Ascending aorta (tissue), 2 donors: Measurements from ENCODE around the gene SMURF2. TPM values are rescaled to one million over a fixed set of nuclear protein-coding genes. Genes with fewer than 3 reads are reported as not detected.

ENCODE experiments used
- DNase-seq, 2 donors: peaks; one replicate each; pipeline ENCODE4 v3.0.0-alpha.2; 2019; ENCODE audit warnings: low spot score in 2 of 2
- H3K27ac ChIP-seq, 2 donors: fragments of 200-600 bp; sonication (generic); one replicate each; pipeline ENCODE4 v1.5.1; 2016 to 2017; ENCODE audit warnings: mild to moderate bottlenecking in 1 of 2
- H3K27me3 ChIP-seq: fragments of 200-600 bp; sonication (generic); one replicate; pipeline ENCODE4 v1.5.1; 2017
- H3K36me3 ChIP-seq, 2 donors: fragments of 200-600 bp; sonication (generic); one replicate each; pipeline ENCODE4 v1.5.1; 2016
- H3K4me1 ChIP-seq, 2 donors: fragments of 200-600 bp; sonication (generic); one replicate each; pipeline ENCODE4 v1.5.1; 2016 to 2017; ENCODE audit warnings: mild to moderate bottlenecking in 1 of 2
- H3K4me3 ChIP-seq, 2 donors: fragments of 200-600 bp; sonication (generic); one replicate each; pipeline ENCODE4 v1.5.1; 2016 to 2017; ENCODE audit warnings: mild to moderate bottlenecking in 1 of 2
- H3K9me3 ChIP-seq, 2 donors: fragments of 200-600 bp; sonication (generic); one replicate each; pipeline ENCODE4 v1.5.1; 2016
- intact Hi-C: fragments of 100-400 bp; cut with DNase I; formaldehyde crosslinking; loops from one replicate; pipeline ENCODE4 v1.15.1; 2023
- total RNA-seq: library from RNA; depleted of rRNA; stranded (reverse); fragments of >200 nt; gene quantifications from one replicate; pipeline ENCODE4 v1.1.0, GENCODE V29; 2016
- TF ChIP-seq, protein P1 (sequence below), 3 experiments: fragments of 200-600 bp in 2 of 3; fragments of 450-650 bp in 1 of 3; sonication (generic) in 2 of 3; IDR thresholded peaks; one replicate each; pipeline ENCODE4 v1.5.1; 2016 to 2019; ENCODE audit warnings: antibody characterized with exemption in 3 of 3, mild to moderate bottlenecking in 1 of 3, moderate library complexity in 1 of 3

Gene SMURF2
- total RNA-seq, 1 donor from 2014 or later, result 17.6 TPM

DNA sequence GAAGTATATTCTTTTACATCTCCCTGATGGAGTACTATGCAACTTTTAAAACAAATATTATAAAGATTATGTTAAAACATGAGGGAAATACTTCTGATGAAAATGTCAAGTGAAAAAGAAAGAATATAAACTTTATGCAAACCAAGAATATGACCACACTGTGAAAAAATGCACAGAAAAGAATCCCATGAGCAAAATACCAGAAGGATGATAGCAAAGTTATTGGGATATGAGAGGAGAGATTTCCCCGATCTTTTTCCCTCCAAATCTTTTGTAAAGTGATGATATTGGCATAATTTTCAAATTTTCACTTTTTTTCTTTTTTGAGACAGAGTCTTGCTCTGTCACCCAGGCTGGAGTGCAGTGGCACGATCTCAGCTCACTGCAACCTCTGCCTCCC lies 36.6 kb upstream of the SMURF2 start:
- intact Hi-C loops, result no loop called here
- H3K4me1 ChIP-seq, result peaks cover 0 to 4% of the 10 kb centered on the region in 2 donors
- TF ChIP-seq, protein P1, sequence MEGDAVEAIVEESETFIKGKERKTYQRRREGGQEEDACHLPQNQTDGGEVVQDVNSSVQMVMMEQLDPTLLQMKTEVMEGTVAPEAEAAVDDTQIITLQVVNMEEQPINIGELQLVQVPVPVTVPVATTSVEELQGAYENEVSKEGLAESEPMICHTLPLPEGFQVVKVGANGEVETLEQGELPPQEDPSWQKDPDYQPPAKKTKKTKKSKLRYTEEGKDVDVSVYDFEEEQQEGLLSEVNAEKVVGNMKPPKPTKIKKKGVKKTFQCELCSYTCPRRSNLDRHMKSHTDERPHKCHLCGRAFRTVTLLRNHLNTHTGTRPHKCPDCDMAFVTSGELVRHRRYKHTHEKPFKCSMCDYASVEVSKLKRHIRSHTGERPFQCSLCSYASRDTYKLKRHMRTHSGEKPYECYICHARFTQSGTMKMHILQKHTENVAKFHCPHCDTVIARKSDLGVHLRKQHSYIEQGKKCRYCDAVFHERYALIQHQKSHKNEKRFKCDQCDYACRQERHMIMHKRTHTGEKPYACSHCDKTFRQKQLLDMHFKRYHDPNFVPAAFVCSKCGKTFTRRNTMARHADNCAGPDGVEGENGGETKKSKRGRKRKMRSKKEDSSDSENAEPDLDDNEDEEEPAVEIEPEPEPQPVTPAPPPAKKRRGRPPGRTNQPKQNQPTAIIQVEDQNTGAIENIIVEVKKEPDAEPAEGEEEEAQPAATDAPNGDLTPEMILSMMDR (IDR thresholded peaks at IDR 0.05), result no peak
- DNase-seq, result no peak
- no peaks in the 10 kb centered on the region for H3K9me3 ChIP-seq
- no peak overlapping the region for H3K27ac ChIP-seq
- H3K36me3 ChIP-seq, result no peaks in the 10 kb centered on the region
- no peaks in the 10 kb centered on the region for H3K27me3 ChIP-seq
- no peak overlapping the region for H3K4me3 ChIP-seq

DNA sequence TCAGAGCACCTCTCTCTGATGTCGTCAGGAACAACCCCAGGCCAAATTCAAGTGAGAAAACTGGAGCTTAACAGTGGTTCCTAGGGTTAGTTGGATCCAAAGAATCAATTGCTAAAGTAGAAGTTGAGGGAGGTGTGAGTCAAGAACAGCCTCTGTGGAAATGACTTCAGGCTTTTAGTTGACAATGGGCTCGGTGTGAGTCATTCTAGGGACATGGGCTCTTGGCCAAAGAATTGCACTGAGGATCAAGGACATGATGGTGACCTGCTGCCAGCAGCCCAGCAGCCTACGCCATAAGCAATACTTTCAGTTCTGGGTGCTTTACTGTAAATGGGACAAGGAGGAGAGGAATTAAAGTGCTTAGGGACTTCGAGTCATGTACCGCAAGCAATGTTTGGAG lies 32.1 kb upstream of the SMURF2 start:
- Histone ChIP-seq H3K4me3 (no peak overlapping the region), H3K9me3 (no peaks in the 10 kb centered on the region), H3K27me3 (no peaks in the 10 kb centered on the region), H3K36me3 (no peaks in the 10 kb centered on the region), H3K4me1 (peaks cover 0 to 7% of the 10 kb centered on the region in 2 donors), H3K27ac (peak overlapping the region in 1 of 2 donors; percentile 55)
- peak; percentile 50 to 89 for DNase-seq
- TF ChIP-seq, protein P1 (IDR thresholded peaks at IDR 0.05), result no peak
- intact Hi-C loops, result no loop called here

DNA sequence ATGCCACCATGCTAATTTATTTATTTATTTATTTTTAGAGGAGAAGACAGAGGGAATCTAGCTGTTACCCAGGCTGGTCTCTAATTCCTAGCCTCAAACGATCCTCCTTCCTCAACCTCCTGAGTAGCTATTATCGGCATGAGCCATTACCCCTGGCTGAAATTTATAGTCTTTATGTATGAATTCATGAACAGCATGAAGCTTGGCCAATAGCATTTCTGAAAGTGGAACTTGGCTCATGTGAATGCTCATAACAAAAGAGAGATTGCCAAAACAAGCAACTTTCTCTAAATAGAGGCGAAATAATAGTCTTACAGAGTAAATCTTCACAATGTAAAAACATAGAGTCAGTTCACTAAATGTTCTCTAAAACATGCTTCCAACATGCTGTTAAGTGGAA lies 30.1 kb upstream of the SMURF2 start:
- DNase-seq, result no peak
- H3K4me1 ChIP-seq, result peaks cover 0 to 7% of the 10 kb centered on the region in 2 donors
- no peaks in the 10 kb centered on the region for H3K9me3 ChIP-seq
- no peak overlapping the region for H3K27ac ChIP-seq
- TF ChIP-seq, protein P1 (IDR thresholded peaks at IDR 0.05), result no peak
- H3K27me3 ChIP-seq, result no peaks in the 10 kb centered on the region
- no peaks in the 10 kb centered on the region for H3K36me3 ChIP-seq
- intact Hi-C loops, result no loop called here
- no peak overlapping the region for H3K4me3 ChIP-seq

DNA sequence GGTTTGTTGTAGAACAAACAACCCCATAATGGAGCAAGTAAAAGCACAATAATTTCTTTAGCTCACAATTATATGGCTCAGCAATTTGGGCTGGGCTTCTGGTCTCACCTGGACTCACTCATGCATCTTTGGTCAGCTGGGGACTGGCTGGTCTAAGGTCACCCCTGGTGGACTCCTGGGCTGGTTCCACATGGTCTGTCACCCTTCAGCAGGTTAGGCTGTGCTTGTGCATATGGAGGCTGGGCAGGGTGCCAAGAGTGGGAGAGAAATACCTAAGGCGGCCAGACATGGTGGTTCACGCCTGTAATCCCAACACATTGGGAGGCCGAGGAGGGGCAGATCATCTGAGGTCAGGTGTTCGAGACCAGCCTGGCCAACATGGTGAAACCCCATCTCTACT lies 27.0 kb upstream of the SMURF2 start:
- H3K36me3 ChIP-seq, result no peaks in the 10 kb centered on the region
- TF ChIP-seq, protein P1 (IDR thresholded peaks at IDR 0.05), result no peak
- no peaks in the 10 kb centered on the region for H3K27me3 ChIP-seq
- intact Hi-C loops, result no loop called here
- H3K4me3 ChIP-seq, result no peak overlapping the region
- H3K9me3 ChIP-seq, result no peaks in the 10 kb centered on the region
- H3K4me1 ChIP-seq, result peaks cover 0 to 7% of the 10 kb centered on the region in 2 donors
- no peak overlapping the region for H3K27ac ChIP-seq
- no peak for DNase-seq

DNA sequence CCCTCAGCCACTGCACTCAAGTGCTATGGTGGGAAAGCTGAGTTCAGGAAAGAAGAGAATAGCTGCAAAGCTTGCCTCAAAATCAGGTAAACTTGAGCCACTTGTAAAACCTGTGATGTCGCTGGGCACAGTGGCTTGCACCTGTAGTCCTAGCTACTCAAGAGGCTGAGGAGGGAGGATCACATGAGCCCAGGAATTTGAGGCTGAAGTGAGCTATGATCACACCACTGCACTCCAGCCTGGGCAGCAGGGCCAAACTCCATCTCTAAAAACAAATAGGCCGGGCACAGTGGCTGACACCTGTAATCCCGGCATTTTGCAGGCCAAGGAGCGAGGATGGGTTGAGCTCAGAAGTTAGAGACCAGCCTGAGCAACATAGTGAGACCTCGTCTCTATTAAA lies 26.4 kb upstream of the SMURF2 start:
- Histone ChIP-seq H3K4me3 (no peak overlapping the region), H3K27ac (no peak overlapping the region), H3K27me3 (no peaks in the 10 kb centered on the region), H3K9me3 (no peaks in the 10 kb centered on the region), H3K4me1 (peaks cover 0 to 2% of the 10 kb centered on the region in 2 donors), H3K36me3 (no peaks in the 10 kb centered on the region)
- no peak for DNase-seq
- TF ChIP-seq, protein P1 (IDR thresholded peaks at IDR 0.05), result no peak
- intact Hi-C loops, result no loop called here

DNA sequence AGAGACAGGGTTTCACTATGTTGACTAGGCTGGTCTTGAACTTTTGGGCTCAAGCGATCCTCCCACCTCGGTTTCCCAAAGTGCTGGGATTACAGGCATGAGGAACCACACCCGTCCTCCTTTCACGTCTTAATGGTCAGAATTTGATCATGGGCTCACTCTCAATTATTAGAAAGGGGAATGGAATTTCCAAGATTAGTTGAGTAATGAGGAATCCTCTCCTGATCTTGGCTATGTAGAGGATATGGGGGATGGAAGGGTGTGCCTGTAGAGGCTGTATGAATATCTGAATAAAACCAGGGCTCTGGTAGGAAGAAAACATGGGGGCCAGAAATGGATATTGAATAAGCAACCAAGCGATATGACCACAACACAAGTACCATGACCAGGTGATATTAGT lies 25.9 kb upstream of the SMURF2 start:
- intact Hi-C loops, result no loop called here
- Histone ChIP-seq H3K27ac (no peak overlapping the region), H3K4me3 (no peak overlapping the region), H3K9me3 (no peaks in the 10 kb centered on the region), H3K27me3 (no peaks in the 10 kb centered on the region), H3K4me1 (peaks cover 0 to 2% of the 10 kb centered on the region in 2 donors), H3K36me3 (no peaks in the 10 kb centered on the region)
- no peak for DNase-seq
- TF ChIP-seq, protein P1 (IDR thresholded peaks at IDR 0.05), result no peak
